Keratinocyte (primary cell): ENCODE data around the gene NKX6-1. TPM values are rescaled to one million over a fixed set of nuclear protein-coding genes. Genes with fewer than 3 reads are reported as not detected.
A peak's percentile ranks its signal among the peaks of the same experiment; 100 is the strongest.

Source experiments
- DNase-seq: peaks from one replicate; pipeline ENCODE4 v3.0.0-alpha.2; 2011; ENCODE audit warnings: low read depth, missing footprints, low spot score
- FAIRE-seq: peaks from 2 replicates; lab custom pipeline; 2011; peaks lifted over from hg19 to GRCh38; lab: Jason Lieb, UNC
- H2AFZ ChIP-seq: 2 replicates; pipeline ENCODE4 v1.6.0; 2012; ENCODE audit warnings: low read length, control low read depth, inconsistent platforms; ENCODE audit not compliant: control insufficient read depth
- H3K27ac ChIP-seq: 2 replicates; pipeline ENCODE4 v1.5.1; 2011; ENCODE audit warnings: low read length; ENCODE audit not compliant: control insufficient read depth, insufficient read depth
- H3K27me3 ChIP-seq: 3 replicates; pipeline ENCODE4 v1.6.0; 2011; ENCODE audit warnings: low read length; ENCODE audit not compliant: control insufficient read depth, insufficient read depth; ENCODE audit errors: extremely low read depth
- H3K36me3 ChIP-seq, 2 experiments: 2 replicates in 1 of 2; 3 replicates in 1 of 2; pipeline ENCODE4 v1.5.1; 2011; ENCODE audit warnings: low read length in 2 of 2, mild to moderate bottlenecking in 1 of 2; ENCODE audit not compliant: control insufficient read depth in 2 of 2, insufficient read depth in 2 of 2; ENCODE audit errors: extremely low read depth in 1 of 2
- H3K4me1 ChIP-seq: 3 replicates; pipeline ENCODE4 v1.5.1; 2011; ENCODE audit warnings: low read length; ENCODE audit not compliant: control insufficient read depth, insufficient read depth; ENCODE audit errors: extremely low read depth
- H3K4me2 ChIP-seq: 3 replicates; pipeline ENCODE4 v1.6.0; 2011; ENCODE audit warnings: low read depth, low read length; ENCODE audit not compliant: control insufficient read depth, insufficient read depth; ENCODE audit errors: extremely low read depth
- H3K4me3 ChIP-seq, 3 experiments: fragments of 200-600 bp in 1 of 3; sonication (generic) in 1 of 3; 2 replicates in 2 of 3; 3 replicates in 1 of 3; pipeline ENCODE4 v1.5.1; 2011 to 2016; ENCODE audit warnings: low read length in 3 of 3, mild to moderate bottlenecking in 3 of 3, control low read depth in 2 of 3, inconsistent platforms in 1 of 3, low read depth in 1 of 3, mixed read lengths in 1 of 3, mixed run types in 1 of 3, moderate library complexity in 1 of 3; ENCODE audit not compliant: control insufficient read depth in 2 of 3, insufficient read depth in 2 of 3; ENCODE audit errors: extremely low read depth in 1 of 3
- H3K79me2 ChIP-seq: 2 replicates; pipeline ENCODE4 v1.6.0; 2012; ENCODE audit warnings: low read length; ENCODE audit not compliant: control insufficient read depth, insufficient read depth
- H3K9ac ChIP-seq: 3 replicates; pipeline ENCODE4 v1.6.0; 2011; ENCODE audit warnings: low read length; ENCODE audit not compliant: control insufficient read depth, insufficient read depth; ENCODE audit errors: extremely low read depth
- H3K9me1 ChIP-seq: 3 replicates; pipeline ENCODE4 v1.6.0; 2011; ENCODE audit warnings: low read length; ENCODE audit not compliant: control insufficient read depth, insufficient read depth; ENCODE audit errors: extremely low read depth
- H3K9me3 ChIP-seq: 2 replicates; pipeline ENCODE4 v1.5.1; 2012; ENCODE audit warnings: low read depth, low read length; ENCODE audit not compliant: control insufficient read depth
- H4K20me1 ChIP-seq: 3 replicates; pipeline ENCODE4 v1.6.0; 2011; ENCODE audit warnings: low read length; ENCODE audit not compliant: control insufficient read depth, insufficient read depth; ENCODE audit errors: extremely low read depth
- EZH2 ChIP-seq: IDR thresholded peaks from one replicate; pipeline ENCODE4 v1.6.1; 2012; ENCODE audit warnings: inconsistent platforms, mild to moderate bottlenecking, low read length, moderate library complexity
- dilution Hi-C: fragments of 300-500 bp; cut with MboI; formaldehyde crosslinking; loops from one replicate; pipeline ENCODE4 v1.7.0; 2020; ENCODE audit warnings: low sequenced_read_pairs; ENCODE audit not compliant: extremely low pct_ligation_motif_present
- polyA plus RNA-seq, 5 experiments: library from polyadenylated mRNA; depleted of rRNA in 3 of 5; stranded (reverse) in 3 of 5; stranded (forward) in 1 of 5; unstranded in 1 of 5; fragments of >200 nt; gene quantifications; 1 replicate in 1 of 5; 2 replicates in 3 of 5; 3 replicates in 1 of 5; pipeline versions ENCODE4 v1.2.1 to v1.2.3, GENCODE V29; 2011 to 2012; ENCODE audit warnings: missing spikeins in 2 of 5, low read depth in 1 of 5, low replicate concordance in 1 of 5
- TF ChIP-seq, protein P1 (sequence below), 3 experiments: IDR thresholded peaks in 1 of 3; conservative IDR thresholded peaks in 1 of 3; optimal IDR thresholded peaks in 1 of 3; 2 replicates in 2 of 3; 3 replicates in 1 of 3; pipeline versions ENCODE3 to v1.5.1; 2011; ENCODE audit warnings: low read length in 3 of 3, mild to moderate bottlenecking in 3 of 3, moderate library complexity in 2 of 3, control low read depth in 1 of 3, inconsistent platforms in 1 of 3; ENCODE audit not compliant: insufficient read depth in 2 of 3; ENCODE audit errors: extremely low read depth in 1 of 3

Gene NKX6-1
- polyA plus RNA-seq, 1 donor (not counting 4 experiments of a cell fraction or from before 2014, with no cell fraction given): not detected

DNA sequence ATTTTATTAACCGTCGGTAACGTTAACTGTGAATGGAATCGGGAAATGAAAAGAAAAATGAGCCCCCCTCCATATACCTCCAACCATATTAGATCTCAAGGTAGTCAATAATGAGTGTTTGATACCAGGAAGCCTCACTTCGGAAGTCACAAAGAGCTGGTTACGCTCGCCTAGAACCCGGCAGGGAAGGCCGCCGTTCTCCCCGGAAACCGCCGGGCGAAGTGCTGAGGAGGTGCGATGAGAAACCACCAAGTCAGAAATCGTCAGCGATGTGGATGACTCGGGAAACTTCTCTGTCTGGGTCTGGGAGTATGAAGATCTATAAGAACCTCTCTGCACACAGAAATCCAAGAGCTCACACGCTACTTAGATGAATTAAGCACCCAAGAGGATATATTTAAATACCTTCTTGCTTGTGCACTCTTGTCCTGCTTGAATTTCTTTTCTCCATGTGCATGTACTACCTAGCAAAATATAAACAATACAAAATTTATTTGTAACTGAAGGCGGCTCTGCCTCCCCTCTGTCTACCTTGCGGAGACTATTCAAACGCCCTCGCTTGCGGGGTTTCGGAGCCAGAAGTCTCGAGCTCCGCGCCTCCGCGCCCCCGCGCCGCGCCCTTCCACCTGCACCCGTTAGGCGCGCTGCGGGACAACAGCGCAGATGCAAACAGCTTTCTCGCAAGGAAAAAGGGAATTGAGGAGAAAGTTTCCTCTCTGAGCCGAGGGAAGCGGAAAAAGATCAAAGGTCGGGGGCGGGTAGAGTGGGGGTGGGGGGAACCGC is 17.8 kb downstream of the NKX6-1 start:
- Histone ChIP-seq H4K20me1 (no peaks in the 10 kb centered on the region), H3K27me3 (peaks cover 61% of the 10 kb centered on the region), H3K4me1 (no peaks in the 10 kb centered on the region), H2AFZ (no peak overlapping the region), H3K9me3 (no peaks in the 10 kb centered on the region), H3K36me3 (no peaks in the 10 kb centered on the region), H3K27ac (no peak overlapping the region), H3K4me3 (no peak overlapping the region), H3K9me1 (no peaks in the 10 kb centered on the region), H3K79me2 (no peaks in the 10 kb centered on the region), H3K9ac (no peak overlapping the region), H3K4me2 (no peak overlapping the region)
- DNase-seq: no peak
- dilution Hi-C loops: no loop called here
- no peak for FAIRE-seq
- TF ChIP-seq, protein P1, sequence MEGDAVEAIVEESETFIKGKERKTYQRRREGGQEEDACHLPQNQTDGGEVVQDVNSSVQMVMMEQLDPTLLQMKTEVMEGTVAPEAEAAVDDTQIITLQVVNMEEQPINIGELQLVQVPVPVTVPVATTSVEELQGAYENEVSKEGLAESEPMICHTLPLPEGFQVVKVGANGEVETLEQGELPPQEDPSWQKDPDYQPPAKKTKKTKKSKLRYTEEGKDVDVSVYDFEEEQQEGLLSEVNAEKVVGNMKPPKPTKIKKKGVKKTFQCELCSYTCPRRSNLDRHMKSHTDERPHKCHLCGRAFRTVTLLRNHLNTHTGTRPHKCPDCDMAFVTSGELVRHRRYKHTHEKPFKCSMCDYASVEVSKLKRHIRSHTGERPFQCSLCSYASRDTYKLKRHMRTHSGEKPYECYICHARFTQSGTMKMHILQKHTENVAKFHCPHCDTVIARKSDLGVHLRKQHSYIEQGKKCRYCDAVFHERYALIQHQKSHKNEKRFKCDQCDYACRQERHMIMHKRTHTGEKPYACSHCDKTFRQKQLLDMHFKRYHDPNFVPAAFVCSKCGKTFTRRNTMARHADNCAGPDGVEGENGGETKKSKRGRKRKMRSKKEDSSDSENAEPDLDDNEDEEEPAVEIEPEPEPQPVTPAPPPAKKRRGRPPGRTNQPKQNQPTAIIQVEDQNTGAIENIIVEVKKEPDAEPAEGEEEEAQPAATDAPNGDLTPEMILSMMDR (optimal IDR thresholded peaks at IDR 0.05 in 1 of 3, IDR thresholded peaks at IDR 0.05 in 1 of 3, conservative IDR thresholded peaks at IDR 0.05 in 1 of 3; ENCODE audit: extremely low read depth in 1 of 3, insufficient read depth in 2 of 3, low read length in 3 of 3): no peak
- peak; percentile 51 for TF ChIP-seq EZH2

DNA sequence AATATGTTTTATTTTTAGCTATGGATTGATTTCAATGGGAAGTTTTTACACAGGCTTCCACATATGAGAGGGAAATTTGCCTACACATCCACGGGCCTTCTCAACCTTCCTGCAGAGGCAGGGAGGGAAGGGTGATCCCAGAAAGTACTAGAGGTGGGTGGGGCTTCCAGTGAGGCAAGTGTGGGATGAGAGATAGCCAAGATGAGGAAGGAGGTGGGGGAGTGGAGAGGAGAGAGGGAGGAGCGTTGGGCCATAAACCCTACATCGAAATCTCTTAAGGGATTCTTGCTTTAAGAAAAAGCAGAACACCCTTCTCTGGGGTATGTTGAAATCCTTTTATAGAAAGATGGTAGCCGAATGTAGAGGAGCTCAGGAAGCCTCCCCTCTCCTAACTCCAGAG is 19.0 kb downstream of the NKX6-1 start:
- dilution Hi-C loops: no loop called here
- Histone ChIP-seq H3K4me1 (no peaks in the 10 kb centered on the region), H4K20me1 (no peaks in the 10 kb centered on the region), H3K9ac (no peak overlapping the region), H3K4me2 (no peak overlapping the region), H3K36me3 (no peaks in the 10 kb centered on the region), H3K4me3 (no peak overlapping the region), H2AFZ (no peak overlapping the region), H3K27me3 (peaks cover 55% of the 10 kb centered on the region), H3K79me2 (no peaks in the 10 kb centered on the region), H3K9me1 (no peaks in the 10 kb centered on the region), H3K9me3 (no peaks in the 10 kb centered on the region), H3K27ac (no peak overlapping the region)
- FAIRE-seq: no peak
- no peak for TF ChIP-seq EZH2
- TF ChIP-seq, protein P1 (optimal IDR thresholded peaks at IDR 0.05 in 1 of 3, IDR thresholded peaks at IDR 0.05 in 1 of 3, conservative IDR thresholded peaks at IDR 0.05 in 1 of 3; ENCODE audit: extremely low read depth in 1 of 3, insufficient read depth in 2 of 3, low read length in 3 of 3): no peak
- DNase-seq: no peak
